H9 (cell line): Measurements from ENCODE around the gene RGS6. TPM values are rescaled to one million over a fixed set of nuclear protein-coding genes. Genes with fewer than 3 reads are reported as not detected.

Experiments
- DNase-seq: peaks from one replicate; pipeline ENCODE4 v3.0.0-alpha.2; 2017
- H2AFZ ChIP-seq: one replicate; pipeline ENCODE4 v1.6.1; 2013; ENCODE audit warnings: mild to moderate bottlenecking, low read length, control low read depth, moderate library complexity
- H2AK5ac ChIP-seq: 2 replicates; pipeline ENCODE4 v1.6.1; 2013; ENCODE audit warnings: low read length, control low read depth, mixed read lengths; ENCODE audit not compliant: insufficient read length
- H2BK120ac ChIP-seq: one replicate; pipeline ENCODE4 v1.6.1; 2013; ENCODE audit warnings: low read depth, mild to moderate bottlenecking, low read length, control low read depth, inconsistent platforms; ENCODE audit not compliant: poor library complexity, severe bottlenecking
- H2BK12ac ChIP-seq: 2 replicates; pipeline ENCODE4 v1.6.1; 2013; ENCODE audit warnings: low read length, control low read depth, mixed read lengths, low read depth; ENCODE audit not compliant: insufficient read length
- H2BK15ac ChIP-seq: 2 replicates; pipeline ENCODE4 v1.6.1; 2013; ENCODE audit warnings: low read depth, low read length, control low read depth
- H2BK20ac ChIP-seq: one replicate; pipeline ENCODE4 v1.6.1; 2013; ENCODE audit warnings: low read depth, mild to moderate bottlenecking, low read length, control low read depth, inconsistent platforms; ENCODE audit not compliant: poor library complexity, severe bottlenecking
- H2BK5ac ChIP-seq: 2 replicates; pipeline ENCODE4 v1.6.1; 2013; ENCODE audit warnings: low read length, control low read depth, mixed read lengths; ENCODE audit not compliant: insufficient read length
- H3K14ac ChIP-seq: 2 replicates; pipeline ENCODE4 v1.6.1; 2013; ENCODE audit warnings: low read length, control low read depth; ENCODE audit not compliant: insufficient read depth
- H3K18ac ChIP-seq: 2 replicates; pipeline ENCODE4 v1.6.1; 2013; ENCODE audit warnings: low read depth, mild to moderate bottlenecking, mixed read lengths, low read length, control low read depth; ENCODE audit not compliant: insufficient read length
- H3K23ac ChIP-seq: 2 replicates; pipeline ENCODE4 v1.6.1; 2013; ENCODE audit warnings: low read length, control low read depth, mixed read lengths, low read depth; ENCODE audit not compliant: insufficient read length
- H3K23me2 ChIP-seq: 2 replicates; pipeline ENCODE4 v1.6.1; 2013; ENCODE audit warnings: low read depth, mild to moderate bottlenecking, mixed read lengths, low read length, control low read depth; ENCODE audit not compliant: insufficient read length, poor library complexity, severe bottlenecking
- H3K27ac ChIP-seq: 2 replicates; pipeline ENCODE4 v1.5.1; 2013; ENCODE audit warnings: low read length, control low read depth, mixed read lengths, low read depth; ENCODE audit not compliant: insufficient read length
- H3K27me3 ChIP-seq: 2 replicates; pipeline ENCODE4 v1.6.1; 2013; ENCODE audit warnings: low read length, control low read depth, inconsistent platforms; ENCODE audit not compliant: insufficient read depth
- H3K4ac ChIP-seq: 2 replicates; pipeline ENCODE4 v1.6.1; 2013; ENCODE audit warnings: low read depth, mild to moderate bottlenecking, control low read depth, inconsistent platforms, low read length, moderate library complexity
- H3K4me1 ChIP-seq: 2 replicates; pipeline ENCODE4 v1.6.1; 2013; ENCODE audit warnings: low read length, control low read depth, inconsistent platforms; ENCODE audit not compliant: insufficient read depth
- H3K4me2 ChIP-seq: 2 replicates; pipeline ENCODE4 v1.6.1; 2013; ENCODE audit warnings: low read length, control low read depth, mixed read lengths; ENCODE audit not compliant: insufficient read length, insufficient read depth
- H3K56ac ChIP-seq: 2 replicates; pipeline ENCODE4 v1.6.1; 2013; ENCODE audit warnings: low read depth, mild to moderate bottlenecking, mixed read lengths, low read length, control low read depth; ENCODE audit not compliant: insufficient read length
- H3K79me1 ChIP-seq: 2 replicates; pipeline ENCODE4 v1.6.1; 2013; ENCODE audit warnings: low read depth, mild to moderate bottlenecking, moderate library complexity, low read length, control low read depth, inconsistent platforms; ENCODE audit not compliant: insufficient read depth, poor library complexity, severe bottlenecking
- H3K79me2 ChIP-seq: 2 replicates; pipeline ENCODE4 v1.6.1; 2013; ENCODE audit warnings: low read length, control low read depth, inconsistent platforms; ENCODE audit not compliant: insufficient read depth
- H3K9ac ChIP-seq: 2 replicates; pipeline ENCODE4 v1.6.1; 2013; ENCODE audit warnings: low read length, control low read depth, mixed read lengths; ENCODE audit not compliant: insufficient read length; ENCODE audit errors: extremely low read depth
- H3K9me3 ChIP-seq: one replicate; pipeline ENCODE4 v1.6.1; 2013; ENCODE audit warnings: low read depth, low read length, inconsistent platforms; ENCODE audit not compliant: control insufficient read depth
- H3T11ph ChIP-seq: one replicate; pipeline ENCODE4 v1.6.1; 2013; ENCODE audit warnings: mild to moderate bottlenecking, low read length, control low read depth, inconsistent platforms
- H4K20me1 ChIP-seq: one replicate; pipeline ENCODE4 v1.6.1; 2013; ENCODE audit not compliant: control insufficient read depth, insufficient read length, insufficient read depth
- H4K5ac ChIP-seq: 2 replicates; pipeline ENCODE4 v1.6.1; 2013; ENCODE audit warnings: low read depth, mild to moderate bottlenecking, mixed read lengths, low read length, control low read depth; ENCODE audit not compliant: insufficient read length
- H4K8ac ChIP-seq: replicated peaks from 2 replicates; pipeline ENCODE4 v1.6.1; 2013; ENCODE audit warnings: low read length, control low read depth, mixed read lengths, low read depth; ENCODE audit not compliant: insufficient read length
- H4K91ac ChIP-seq: 2 replicates; pipeline ENCODE4 v1.6.1; 2013; ENCODE audit warnings: low read depth, mild to moderate bottlenecking, moderate library complexity, mixed read lengths, low read length, control low read depth; ENCODE audit not compliant: insufficient read length
- H3K27ac Mint-ChIP-seq, 3 experiments: 2 replicates in 2 of 3; 3 replicates in 1 of 3; pipeline ENCODE4 v1.8.0; 2020 to 2021; ENCODE audit warnings: mixed read lengths in 3 of 3, mild to moderate bottlenecking in 1 of 3, moderate library complexity in 1 of 3
- H3K27me3 Mint-ChIP-seq: 2 replicates; pipeline ENCODE4 v1.8.0; 2021; ENCODE audit warnings: low read depth, mild to moderate bottlenecking, moderate library complexity, mixed read lengths
- H3K36me3 Mint-ChIP-seq, 3 experiments: 2 replicates in 2 of 3; 3 replicates in 1 of 3; pipeline ENCODE4 v1.8.0; 2020 to 2021; ENCODE audit warnings: low read depth in 3 of 3, mixed read lengths in 3 of 3; ENCODE audit not compliant: insufficient read depth in 1 of 3
- H3K4me1 Mint-ChIP-seq, 2 experiments: 2 replicates each; pipeline ENCODE4 v1.8.0; 2020; ENCODE audit warnings: mixed read lengths in 2 of 2
- H3K4me3 Mint-ChIP-seq, 2 experiments: 2 replicates in 1 of 2; 3 replicates in 1 of 2; pipeline ENCODE4 v1.8.0; 2020 to 2021; ENCODE audit warnings: mild to moderate bottlenecking in 2 of 2, mixed read lengths in 2 of 2, moderate library complexity in 1 of 2
- H3K9me3 Mint-ChIP-seq, 2 experiments: 2 replicates in 1 of 2; 3 replicates in 1 of 2; pipeline ENCODE4 v1.8.0; 2020; ENCODE audit warnings: mild to moderate bottlenecking in 2 of 2, mixed read lengths in 2 of 2, moderate library complexity in 1 of 2
- CTCF ChIP-seq: fragments of 200-600 bp; sonication (generic); conservative IDR thresholded peaks from 3 replicates; pipeline ENCODE4 v1.8.0; 2021; ENCODE audit warnings: antibody characterized with exemption, mild to moderate bottlenecking
- WGBS: extraction: QIAGEN DNeasy Blood & Tissue Kit; methylation state at CpG from one replicate; pipeline ENCODE4 v1.1.7; 2013; ENCODE audit warnings: missing lambda C conversion rate, low lambda C conversion rate, mixed read lengths; ENCODE audit not compliant: insufficient read length; ENCODE audit errors: extremely low coverage; 5-methylcytosine and 5-hydroxymethylcytosine counted together
- total RNA-seq: library from RNA; stranded (reverse); gene quantifications from 2 replicates; pipeline ENCODE4 v1.2.1, GENCODE V29; 2021

The RGS6 gene
- total RNA-seq, 1 experiment from 2014 or later: 3.0 TPM

- peaks cover 0 to 2% of the 10 kb centered on the region in 2 experiments; a peak in 1 of 5 replicates for H3K9me3 Mint-ChIP-seq
- Histone ChIP-seq H3K14ac (no peak overlapping the region), H2BK20ac (no peak overlapping the region), H2AFZ (no peak overlapping the region), H2BK5ac (no peak overlapping the region), H2BK15ac (no peak overlapping the region), H3K18ac (no peak overlapping the region), H4K8ac (no peak overlapping the region), H2AK5ac (no peak overlapping the region), H4K91ac (no peak overlapping the region), H4K5ac (no peak overlapping the region), H3K4me2 (no peak overlapping the region), H3K9ac (no peak overlapping the region), H3K56ac (no peak overlapping the region), H3K4me1 (no peaks in the 10 kb centered on the region), H3K79me1 (no peaks in the 10 kb centered on the region), H2BK120ac (no peak overlapping the region), H3K4ac (no peak overlapping the region), H3K27me3 (no peaks in the 10 kb centered on the region), H3K27ac (no peak overlapping the region), H3K9me3 (no peaks in the 10 kb centered on the region), H2BK12ac (no peak overlapping the region), H3K79me2 (no peaks in the 10 kb centered on the region), H3K23ac (no peak overlapping the region), H3T11ph (no peak overlapping the region), H4K20me1 (no peaks in the 10 kb centered on the region), H3K23me2 (no peaks in the 10 kb centered on the region)
- no peaks in the 10 kb centered on the region for H3K27me3 Mint-ChIP-seq
- no peak for DNase-seq
- TF ChIP-seq CTCF: no peak
- H3K4me3 Mint-ChIP-seq: no peak overlapping the region
- WGBS: no CpG with 5 or more reads among the region's 3 CpGs
- no peaks in the 10 kb centered on the region for H3K36me3 Mint-ChIP-seq
- peaks cover 6 to 7% of the 10 kb centered on the region in 2 experiments; a peak in 3 of 4 replicates for H3K4me1 Mint-ChIP-seq
- H3K27ac Mint-ChIP-seq: no peak overlapping the region
Measured at GRCh38 chr14:72402377-72402772, 470.1 kb downstream of the RGS6 start.
